SKM-1 treated with dmso at 0.1 percent for 144 hours (cell line): Measurements from ENCODE around the gene TTLL13.
"Not testable (repeated sequence)": the region's sequence is repeated elsewhere in the genome, so short reads cannot be mapped to it uniquely, and the experiment has no call there.

Experiments used
- DNase-seq: peaks from one replicate; lab custom pipeline; 2025; ENCODE audit not compliant: unreplicated experiment; lab: John Stamatoyannopoulos, UW

The TTLL13 gene

DNA sequence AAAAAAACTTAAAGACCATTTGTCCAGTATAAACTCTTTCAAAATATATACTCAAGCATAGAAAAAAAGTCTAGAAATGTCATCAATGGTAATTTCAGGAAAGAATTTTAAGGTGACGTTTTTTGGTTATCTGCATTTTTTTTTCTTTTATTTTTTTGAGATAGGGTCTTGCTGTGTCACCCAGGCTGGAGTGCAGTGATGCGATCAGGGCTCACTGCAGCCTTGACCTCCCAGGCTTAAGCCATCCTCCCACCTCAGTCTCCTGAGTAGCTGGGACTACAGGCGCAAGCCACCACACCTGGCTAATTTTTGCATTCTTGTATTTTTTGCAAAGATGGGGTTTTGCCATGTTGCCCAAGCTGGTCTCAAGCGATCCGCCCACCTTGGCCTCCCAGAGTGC, 31.4 kb downstream of the TTLL13 start:
- DNase-seq, result not testable (repeated sequence)

DNA sequence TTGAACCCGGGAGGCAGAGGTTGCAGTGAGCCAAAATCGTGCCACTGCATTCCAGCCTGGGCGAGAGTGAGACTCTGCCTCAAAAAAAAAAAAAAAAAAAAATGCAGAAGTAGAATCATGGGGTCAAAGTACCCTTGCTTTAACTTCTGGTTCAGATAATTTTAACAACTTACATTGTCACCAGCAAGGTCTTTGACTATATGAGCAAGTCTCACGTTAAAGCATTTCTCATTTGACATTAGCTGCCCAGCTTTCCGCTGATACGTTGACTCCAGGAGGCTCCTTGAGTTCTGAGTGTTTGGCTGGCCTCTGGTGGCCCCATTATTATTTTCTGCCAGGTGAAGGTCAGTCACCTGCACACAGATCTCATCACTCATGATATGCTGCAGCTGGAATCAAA, 32.3 kb downstream of the TTLL13 start:
- not testable (repeated sequence) for DNase-seq

DNA sequence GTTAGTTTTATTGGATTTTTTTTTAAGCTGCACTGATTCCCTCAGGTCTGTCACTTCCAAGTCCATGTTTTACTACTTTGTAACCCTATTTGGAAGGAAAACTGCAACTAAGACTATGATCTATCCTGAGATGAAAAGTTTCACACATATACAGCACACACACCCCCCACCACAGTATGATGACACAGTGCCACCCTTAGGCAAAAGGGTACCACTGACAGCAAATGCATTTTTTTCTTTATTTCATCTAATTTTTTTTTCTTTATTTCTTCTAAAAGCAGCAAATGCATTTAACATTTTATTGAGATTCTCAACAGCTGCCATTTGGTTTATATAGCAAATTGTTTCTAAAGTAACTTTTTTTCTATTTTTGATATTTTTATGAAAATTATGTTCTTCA, 37.3 kb downstream of the TTLL13 start:
- no peak for DNase-seq

DNA sequence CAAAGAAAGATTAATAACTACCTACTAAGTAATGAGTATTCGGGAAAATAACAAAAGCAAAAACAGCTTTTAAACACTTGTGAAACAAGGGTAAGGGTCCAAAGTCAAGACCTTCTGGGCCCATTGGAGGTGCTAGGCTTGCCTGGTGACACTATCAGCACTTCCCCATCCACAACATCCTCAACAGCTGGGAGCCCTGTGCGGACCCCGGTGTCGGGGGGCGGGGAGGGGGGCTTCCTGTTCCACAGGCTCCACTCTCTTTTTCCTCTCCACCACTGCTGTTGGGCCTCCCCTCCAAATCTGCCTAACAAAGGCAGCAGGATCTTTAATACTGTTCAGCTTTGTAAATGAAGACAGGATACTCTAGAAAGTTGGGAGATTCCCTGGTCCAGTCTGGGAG, 37.7 kb downstream of the TTLL13 start:
- no peak for DNase-seq

GRCh38 chr15:90287946-90288345, 38.6 kb downstream of the TTLL13 start:
- DNase-seq, result no peak

DNA sequence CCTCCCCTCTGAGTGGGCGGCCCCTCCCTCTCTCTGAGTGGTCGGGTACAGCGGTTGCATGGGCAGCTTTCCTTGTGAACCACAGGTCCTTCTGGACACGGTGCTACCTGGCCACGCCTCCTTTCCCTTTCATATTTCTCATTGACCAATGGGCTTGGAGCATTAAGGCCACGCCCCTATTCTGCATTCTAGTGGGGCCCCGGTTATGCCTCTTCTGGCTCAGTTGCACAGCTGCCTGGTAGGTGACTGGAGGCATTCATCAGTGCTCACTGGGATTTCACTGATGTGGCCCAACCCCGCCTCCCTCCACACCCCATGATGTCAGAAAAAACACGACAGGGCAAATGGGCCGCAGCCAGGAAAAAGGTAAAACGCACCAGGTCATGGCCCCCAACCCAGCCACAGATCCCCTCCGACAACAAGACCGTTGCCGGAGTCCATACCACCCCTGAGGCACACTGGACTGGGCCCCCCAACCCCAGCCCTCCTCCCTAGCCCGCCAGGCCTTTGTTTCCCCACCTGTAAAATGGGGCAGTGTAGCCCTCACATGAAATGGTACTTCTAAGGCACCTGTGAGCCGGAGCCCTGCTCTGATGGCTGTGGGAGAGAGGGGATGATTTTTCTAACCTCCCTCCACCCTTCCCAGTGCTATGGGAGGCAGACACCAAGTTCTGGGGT, 42.5 kb downstream of the TTLL13 start:
- DNase-seq, result no peak

DNA sequence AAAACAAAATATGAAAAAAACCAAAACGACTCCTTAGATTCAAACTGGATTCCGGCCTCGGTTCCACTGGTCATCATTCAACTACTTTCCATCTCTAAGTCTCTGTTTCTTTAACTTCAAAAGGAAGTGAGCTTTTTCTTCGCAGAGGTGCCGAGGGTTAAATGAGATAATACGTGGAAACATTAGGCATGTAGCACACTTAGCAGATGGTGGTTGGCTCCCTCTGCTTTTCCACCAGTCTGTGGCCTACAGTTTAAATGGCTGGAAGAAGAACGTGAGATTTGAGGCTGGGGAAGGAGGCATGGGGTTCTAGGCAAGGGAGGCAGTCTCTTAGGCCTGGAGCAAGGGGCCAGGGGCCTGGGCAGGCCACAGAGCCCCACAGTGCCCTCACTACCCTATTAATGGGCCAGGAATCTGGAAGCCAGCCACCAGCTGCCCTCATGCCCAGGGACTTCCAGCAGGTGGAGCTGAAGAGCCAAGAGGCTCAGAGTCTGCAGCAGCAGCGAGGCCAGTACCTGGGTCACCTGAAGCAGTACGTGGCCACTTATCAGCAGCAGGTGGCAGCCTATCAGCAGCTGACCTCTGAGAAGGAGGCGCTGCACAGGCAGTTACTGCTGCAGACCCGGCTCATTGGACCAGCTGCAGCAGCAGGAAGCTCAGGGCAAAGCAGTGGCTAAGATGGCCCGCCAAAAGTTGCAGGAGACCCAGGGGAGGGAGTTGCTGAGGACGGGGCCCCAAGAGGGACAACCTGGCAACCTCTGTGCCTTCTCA, 43.9 kb downstream of the TTLL13 start:
- peak; percentile 54 for DNase-seq

GRCh38 chr15:90294159-90294558, 44.8 kb downstream of the TTLL13 start:
- DNase-seq, result no peak

GRCh38 chr15:90294601-90295269, 45.4 kb downstream of the TTLL13 start:
- no peak for DNase-seq

DNA sequence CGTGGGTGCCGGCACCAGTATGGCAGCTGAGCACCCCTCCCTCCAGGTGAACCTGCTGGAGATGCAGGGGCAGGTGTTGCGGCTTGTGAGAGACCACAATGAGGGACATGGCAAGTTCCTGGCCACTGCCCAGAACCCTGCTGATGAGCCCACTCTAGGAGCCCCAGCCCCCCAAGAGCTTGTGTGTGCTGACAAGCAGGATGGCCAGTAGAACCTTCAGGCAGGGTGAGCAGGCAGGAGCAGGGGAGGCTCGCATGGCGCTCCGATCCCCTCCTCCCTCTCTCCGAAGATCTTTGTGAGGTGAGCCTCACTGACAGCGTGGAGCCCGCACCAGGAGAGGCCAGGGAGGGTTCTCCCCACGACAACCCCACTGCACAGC, 45.9 kb downstream of the TTLL13 start:
- no peak for DNase-seq

- DNase-seq, result not testable (repeated sequence)
Measured at GRCh38 chr15:90296316-90296884, 47.0 kb downstream of the TTLL13 start.

- no peak for DNase-seq
Measured at GRCh38 chr15:90297021-90297420, 47.7 kb downstream of the TTLL13 start.

- DNase-seq, result no peak
Measured at GRCh38 chr15:90300541-90300940, 51.2 kb downstream of the TTLL13 start.

DNA sequence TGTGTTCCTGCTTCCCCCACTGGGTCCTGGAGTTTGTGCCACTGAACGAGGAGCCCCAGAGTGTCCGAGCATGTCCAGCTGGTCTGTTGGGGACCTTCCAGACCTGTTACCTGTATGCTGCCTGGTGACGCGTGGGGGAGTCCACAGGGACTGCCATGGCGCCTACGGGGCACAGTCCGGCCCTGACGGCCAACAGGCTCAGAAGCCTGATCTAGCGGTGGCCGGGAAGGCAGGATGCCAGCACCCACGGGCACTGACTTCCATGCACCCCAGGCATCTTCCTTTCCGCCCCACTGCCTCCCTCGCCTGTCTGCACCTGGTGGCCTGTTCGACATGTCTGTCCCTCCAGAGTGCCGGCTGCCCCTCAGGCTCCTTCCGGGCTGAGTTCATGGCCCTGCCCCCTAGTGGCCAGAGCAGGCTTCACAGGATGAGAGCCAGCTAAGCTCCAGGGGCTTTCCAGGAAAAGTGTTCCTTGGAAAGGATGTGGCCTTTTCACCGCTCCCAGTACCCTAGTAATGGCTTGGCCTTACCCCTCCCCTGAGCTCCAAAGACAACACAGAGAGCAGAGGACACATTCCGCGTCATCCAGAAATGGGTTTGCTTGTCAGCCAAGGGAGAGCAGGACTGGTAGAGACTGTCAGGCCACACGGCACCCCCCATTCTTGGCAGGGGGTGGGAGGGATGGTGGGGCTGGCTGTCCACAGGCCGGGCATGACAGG, 51.8 kb downstream of the TTLL13 start:
- peak; percentile 29 for DNase-seq

- no peak for DNase-seq
Measured at GRCh38 chr15:90301707-90302300, 52.4 kb downstream of the TTLL13 start.

DNA sequence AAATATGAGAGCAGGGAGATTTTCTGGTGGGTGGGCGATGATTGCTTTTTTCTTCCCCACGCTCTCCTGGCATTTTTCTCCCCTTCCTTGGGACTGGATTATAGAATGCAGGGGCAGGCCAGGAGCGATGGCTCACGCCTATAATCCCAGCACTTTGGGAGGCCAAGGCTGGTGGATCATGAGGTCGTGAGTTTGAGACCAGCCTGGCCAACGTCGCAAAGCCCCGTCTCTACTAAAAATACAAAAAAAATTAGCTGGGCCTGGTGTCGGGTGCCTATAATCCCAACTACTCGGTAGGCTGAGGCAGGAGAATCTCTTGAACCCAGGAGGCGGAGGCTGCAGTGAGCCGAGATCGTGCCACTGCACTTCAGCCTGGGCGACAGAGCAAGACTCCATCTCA, 56.0 kb downstream of the TTLL13 start:
- not testable (repeated sequence) for DNase-seq

DNA sequence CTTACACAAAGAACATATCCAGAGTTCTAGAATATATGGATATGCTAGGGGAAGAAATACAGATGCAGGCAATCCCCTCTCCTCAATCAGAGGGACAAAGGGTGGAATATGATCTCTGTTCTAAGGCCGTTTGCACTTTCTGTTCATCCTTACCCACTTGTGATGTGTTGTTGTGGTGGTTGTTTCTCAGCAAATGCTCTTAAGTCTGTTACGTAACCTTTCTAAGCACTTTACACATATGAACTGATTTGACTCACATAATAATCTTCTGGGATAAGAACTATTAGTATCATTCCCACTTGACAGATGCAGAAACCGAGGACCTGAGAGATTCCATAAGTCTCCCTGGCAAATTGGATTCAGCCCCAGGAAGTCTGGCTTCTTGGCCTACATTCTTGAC, 56.6 kb downstream of the TTLL13 start:
- no peak for DNase-seq

GRCh38 chr15:90306560-90306959, 57.2 kb downstream of the TTLL13 start:
- peak; percentile 38 for DNase-seq

DNA sequence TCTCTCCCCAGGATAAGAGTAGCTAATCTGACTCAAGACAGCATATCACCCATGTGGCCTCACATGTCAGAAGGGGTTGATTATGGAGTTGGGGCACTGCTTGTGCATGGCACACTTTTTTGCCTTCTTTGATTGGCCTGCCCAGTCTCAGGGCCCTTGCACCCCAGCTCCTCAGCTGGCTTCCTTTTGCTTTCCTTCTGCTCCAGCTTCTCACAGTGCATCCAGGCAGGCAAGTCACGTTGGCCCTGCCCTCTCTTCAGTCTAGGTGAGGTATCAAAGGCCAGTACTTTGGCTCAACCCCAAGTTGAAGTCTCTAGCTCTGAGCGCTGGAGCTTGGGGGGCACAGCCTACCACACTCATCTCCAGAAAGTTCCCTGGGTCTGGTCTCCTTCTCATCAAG, 58.3 kb downstream of the TTLL13 start:
- DNase-seq, result no peak

DNA sequence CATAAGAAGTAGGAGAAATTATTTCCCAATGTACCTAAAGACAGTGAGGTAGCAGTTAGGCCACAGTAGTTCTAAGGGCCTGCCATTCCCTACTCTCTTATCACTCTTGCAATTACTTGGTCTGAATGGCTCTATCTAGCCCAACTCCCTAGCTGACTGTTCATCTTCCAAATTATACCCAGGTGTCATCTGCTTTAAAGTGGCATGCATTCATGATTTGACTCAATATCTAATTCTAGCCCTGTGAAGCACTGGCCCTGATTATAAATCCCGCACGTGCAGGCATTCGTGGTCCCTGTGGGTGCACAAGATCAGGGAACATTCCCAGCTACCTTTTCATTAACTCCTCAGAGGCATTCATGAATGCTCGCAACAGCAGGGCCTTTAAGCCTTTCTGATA, 59.7 kb downstream of the TTLL13 start:
- DNase-seq, result no peak
